ENCODE results near the gene PLPPR3. TPM values are rescaled to one million over a fixed set of nuclear protein-coding genes. Genes with fewer than 3 reads are reported as not detected.
A peak's percentile ranks its signal among the peaks of the same experiment; 100 is the strongest.

The PLPPR3 gene
- total RNA-seq, 1 experiment from 2014 or later = 63.7 TPM

DNA sequence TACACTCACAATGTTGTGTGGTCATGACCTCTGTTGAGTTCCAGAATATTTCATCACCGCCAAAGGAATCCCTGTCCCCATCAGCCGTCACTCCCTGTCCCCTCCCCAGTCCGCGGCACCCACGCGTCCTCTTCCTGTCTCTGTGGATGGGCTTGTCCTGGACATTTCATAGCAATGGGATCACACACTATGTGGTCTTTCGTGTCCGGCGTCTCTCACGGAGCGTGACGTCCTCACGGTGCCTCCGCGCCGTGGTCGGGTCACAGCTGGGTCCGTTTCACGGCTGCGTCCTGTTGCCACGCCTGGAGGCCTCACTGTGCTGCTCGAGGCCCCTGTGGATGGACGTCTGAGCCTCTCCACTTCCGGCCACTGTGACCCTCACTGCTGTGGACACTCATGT is 12.5 kb upstream of the PLPPR3 start:
- BruUV-seq (replicated peaks) = no TSS peak
- in situ Hi-C loops (cut with HindIII; ENCODE audit: low pct_unique_long_range_greater_than_20kb, low sequenced_read_pairs) = no loop called here
- POLR2A ChIA-PET = no interaction called here

GRCh38 chr19:831407-832369 is 9.9 kb upstream of the PLPPR3 start:
- Histone ChIP-seq H3K4me1 (ENCODE audit: control insufficient read depth, insufficient read depth, low read length) (peaks cover 2% of the 10 kb centered on the region; the same call in 1 of the 2 replicates), H3K27me3 (ENCODE audit: control insufficient read depth, insufficient read depth, low read length) (no peaks in the 10 kb centered on the region), H3K4me3 (ENCODE audit: low read depth in 2 of 2, low read length in 2 of 2) (no peak overlapping the region), H3K36me3 (ENCODE audit: control insufficient read depth, insufficient read depth, low read length) (no peaks in the 10 kb centered on the region), H3K9me3 (ENCODE audit: control insufficient read depth, insufficient read depth, low read depth, low read length) (no peaks in the 10 kb centered on the region), H3K27ac (ENCODE audit: low read length) (no peak overlapping the region)
- TF ChIP-seq REST (IDR thresholded peaks at IDR 0.05; ENCODE audit: insufficient read depth in 1 of 2, low read depth in 2 of 2, low read length in 1 of 2) = no peak
- POLR2A ChIA-PET = no interaction called here
- DNase-seq (ENCODE audit: low read depth, low spot score) = no peak
- no TSS peak for BruUV-seq (replicated peaks)
- 0 out of 2 replicates have a peak, but pooled peaks have one; percentile 7 for ATAC-seq
- intact Hi-C loops (cut with micrococcal nuclease; ENCODE audit: unreplicated experiment) = no loop called here
- CTCF ChIA-PET = interaction anchor here (0.7 kb wide), 1 partner anchor 19 kb away, joined by 5 read pairs; no protein-coding TSS in a partner anchor
- in situ Hi-C loops (cut with HindIII; ENCODE audit: low pct_unique_long_range_greater_than_20kb, low sequenced_read_pairs) = no loop called here

More for the DNA sequence above, 12.5 kb upstream of the PLPPR3 start:
- Histone ChIP-seq H3K36me3 (ENCODE audit: control insufficient read depth, insufficient read depth, low read length) (no peaks in the 10 kb centered on the region), H3K4me1 (ENCODE audit: control insufficient read depth, insufficient read depth, low read length) (no peaks in the 10 kb centered on the region), H3K27ac (ENCODE audit: low read length) (no peak overlapping the region), H3K9me3 (ENCODE audit: control insufficient read depth, insufficient read depth, low read depth, low read length) (no peaks in the 10 kb centered on the region), H3K4me3 (ENCODE audit: low read depth in 2 of 2, low read length in 2 of 2) (no peak overlapping the region), H3K27me3 (ENCODE audit: control insufficient read depth, insufficient read depth, low read length) (no peaks in the 10 kb centered on the region)
- intact Hi-C loops (cut with micrococcal nuclease; ENCODE audit: unreplicated experiment) = no loop called here
- CTCF ChIA-PET = no interaction called here
- no peak for ATAC-seq
- DNase-seq (ENCODE audit: low read depth, low spot score) = no peak
- TF ChIP-seq SIN3A (IDR thresholded peaks at IDR 0.05; ENCODE audit: borderline replicate concordance, insufficient read depth, low read depth, low read length) = no peak
- no peak for TF ChIP-seq TCF7L2 (IDR thresholded peaks at IDR 0.05; ENCODE audit: low read depth, low read length)
- no peak for TF ChIP-seq REST (IDR thresholded peaks at IDR 0.05; ENCODE audit: insufficient read depth in 1 of 2, low read depth in 2 of 2, low read length in 1 of 2)
- no peak for TF ChIP-seq POLR2AphosphoS5 (IDR thresholded peaks at IDR 0.05; ENCODE audit: low read depth, low read length)
- TF ChIP-seq, protein P1, sequence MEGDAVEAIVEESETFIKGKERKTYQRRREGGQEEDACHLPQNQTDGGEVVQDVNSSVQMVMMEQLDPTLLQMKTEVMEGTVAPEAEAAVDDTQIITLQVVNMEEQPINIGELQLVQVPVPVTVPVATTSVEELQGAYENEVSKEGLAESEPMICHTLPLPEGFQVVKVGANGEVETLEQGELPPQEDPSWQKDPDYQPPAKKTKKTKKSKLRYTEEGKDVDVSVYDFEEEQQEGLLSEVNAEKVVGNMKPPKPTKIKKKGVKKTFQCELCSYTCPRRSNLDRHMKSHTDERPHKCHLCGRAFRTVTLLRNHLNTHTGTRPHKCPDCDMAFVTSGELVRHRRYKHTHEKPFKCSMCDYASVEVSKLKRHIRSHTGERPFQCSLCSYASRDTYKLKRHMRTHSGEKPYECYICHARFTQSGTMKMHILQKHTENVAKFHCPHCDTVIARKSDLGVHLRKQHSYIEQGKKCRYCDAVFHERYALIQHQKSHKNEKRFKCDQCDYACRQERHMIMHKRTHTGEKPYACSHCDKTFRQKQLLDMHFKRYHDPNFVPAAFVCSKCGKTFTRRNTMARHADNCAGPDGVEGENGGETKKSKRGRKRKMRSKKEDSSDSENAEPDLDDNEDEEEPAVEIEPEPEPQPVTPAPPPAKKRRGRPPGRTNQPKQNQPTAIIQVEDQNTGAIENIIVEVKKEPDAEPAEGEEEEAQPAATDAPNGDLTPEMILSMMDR (IDR thresholded peaks at IDR 0.05) = no peak
